Sigmoid colon (tissue), 7 donors: Measurements from ENCODE around the gene MOK. TPM values are rescaled to one million over a fixed set of nuclear protein-coding genes. Genes with fewer than 3 reads are reported as not detected.

ENCODE experiments used
- DNase-seq: peaks from one replicate; pipeline ENCODE4 v3.0.0-alpha.2; 2019
- H3K27ac ChIP-seq, 4 donors: fragments of 200-600 bp; sonication (generic); one replicate each; pipeline ENCODE4 v1.5.1; 2016 to 2019; ENCODE audit warnings: mild to moderate bottlenecking in 1 of 4
- H3K27me3 ChIP-seq, 3 donors: fragments of 200-600 bp; sonication (generic); one replicate each; pipeline ENCODE4 v1.5.1; 2019; ENCODE audit warnings: mild to moderate bottlenecking in 1 of 3
- H3K36me3 ChIP-seq, 4 donors: fragments of 200-600 bp; sonication (generic); one replicate each; pipeline ENCODE4 v1.5.1; 2016 to 2019
- H3K4me1 ChIP-seq, 4 donors: fragments of 200-600 bp; sonication (generic); one replicate each; pipeline ENCODE4 v1.5.1; 2017 to 2019
- H3K4me3 ChIP-seq, 4 donors: fragments of 200-600 bp; sonication (generic); one replicate each; pipeline ENCODE4 v1.5.1; 2017 to 2019; ENCODE audit warnings: mild to moderate bottlenecking in 2 of 4, moderate library complexity in 1 of 4
- H3K9me3 ChIP-seq, 4 donors: fragments of 200-600 bp in 3 of 4; sonication (generic) in 3 of 4; one replicate each; pipeline versions ENCODE4 v1.5.1 to v1.6.1; 2013 to 2019
- CTCF ChIP-seq, 4 experiments: fragments of 450-650 bp in 3 of 4; fragments of 200-600 bp in 1 of 4; IDR thresholded peaks; one replicate each; pipeline ENCODE4 v1.5.1; 2016 to 2019; ENCODE audit warnings: antibody characterized with exemption in 4 of 4, mild to moderate bottlenecking in 3 of 4, moderate library complexity in 2 of 4
- EP300 ChIP-seq, 4 donors: sonication (generic); formaldehyde crosslinking; IDR thresholded peaks; one replicate each; pipeline ENCODE4 v1.6.1; 2017; ENCODE audit warnings: antibody characterized with exemption in 4 of 4
- POLR2A ChIP-seq, 2 donors: fragments of 450-650 bp; IDR thresholded peaks; one replicate each; pipeline ENCODE4 v1.6.1; 2016; ENCODE audit warnings: antibody characterized with exemption in 2 of 2, mild to moderate bottlenecking in 2 of 2, moderate library complexity in 2 of 2
- POLR2AphosphoS5 ChIP-seq, 4 donors: sonication (generic); formaldehyde crosslinking; IDR thresholded peaks; one replicate each; pipeline ENCODE4 v1.6.1; 2017; ENCODE audit warnings: antibody characterized with exemption in 4 of 4
- WGBS, 2 donors: extraction: QIAGEN DNeasy Blood & Tissue Kit; methylation state at CpG; one replicate each; pipeline ENCODE4 v1.1.7; 2013; 5-methylcytosine and 5-hydroxymethylcytosine counted together
- intact Hi-C: fragments of 100-400 bp; cut with DNase I; formaldehyde crosslinking; loops from one replicate; pipeline ENCODE4 v1.15.1; 2023
- polyA plus RNA-seq, 3 donors: library from polyadenylated mRNA; stranded (reverse); fragments of 200-250 nt; gene quantifications; one replicate each; pipeline ENCODE4 v1.2.3, GENCODE V29; 2013
- total RNA-seq, 4 donors: library from RNA; depleted of rRNA; stranded (reverse); fragments of >200 nt; gene quantifications; one replicate each; pipeline ENCODE4 v1.1.0, GENCODE V29; 2016
- donor health status: healthy with polysubstance abuse.
- donor health status: Bipolar disorder and iron deficiency.
- donor health status: healthy.

MOK gene
- total and polyA plus RNA-seq, 7 donors, result 1.8 to 17.2 (median 9.4) TPM

GRCh38 chr14:102212356-102212755 is 92.6 kb downstream of the MOK start:
- DNase-seq, result peak; percentile 49
- no peak overlapping the region for H3K4me3 ChIP-seq
- H3K36me3 ChIP-seq, result peaks cover 0 to 31% (median 12%) of the 10 kb centered on the region in 4 donors
- peaks cover 0 to 25% (median 20%) of the 10 kb centered on the region in 4 donors for H3K4me1 ChIP-seq
- no peak for TF ChIP-seq CTCF (IDR thresholded peaks at IDR 0.05)
- TF ChIP-seq POLR2A (IDR thresholded peaks at IDR 0.05), result no peak
- no peak for TF ChIP-seq EP300 (IDR thresholded peaks at IDR 0.05)
- no peak for TF ChIP-seq POLR2AphosphoS5 (IDR thresholded peaks at IDR 0.05)
- H3K27me3 ChIP-seq, result no peaks in the 10 kb centered on the region
- H3K27ac ChIP-seq, result no peak overlapping the region
- intact Hi-C loops, result no loop called here
- H3K9me3 ChIP-seq, result no peaks in the 10 kb centered on the region
- WGBS, 2 donors, result 94 to 97% methylated on average over 8 of the region's 8 CpGs

GRCh38 chr14:102211240-102211639 is 93.7 kb downstream of the MOK start:
- TF ChIP-seq POLR2AphosphoS5 (IDR thresholded peaks at IDR 0.05), result no peak
- TF ChIP-seq POLR2A (IDR thresholded peaks at IDR 0.05), result no peak
- no peak for TF ChIP-seq CTCF (IDR thresholded peaks at IDR 0.05)
- TF ChIP-seq EP300 (IDR thresholded peaks at IDR 0.05), result no peak
- Histone ChIP-seq H3K4me1 (peaks cover 0 to 25% (median 20%) of the 10 kb centered on the region in 4 donors), H3K9me3 (no peaks in the 10 kb centered on the region), H3K27ac (no peak overlapping the region), H3K4me3 (no peak overlapping the region), H3K27me3 (no peaks in the 10 kb centered on the region), H3K36me3 (peaks cover 0 to 31% (median 12%) of the 10 kb centered on the region in 4 donors)
- peak; percentile 62 for DNase-seq
- WGBS, 2 donors, result 96 to 97% methylated on average over 12 of the region's 12 CpGs
- intact Hi-C loops, result no loop called here

GRCh38 chr14:102210421-102211042 is 94.4 kb downstream of the MOK start:
- no peak overlapping the region for H3K27ac ChIP-seq
- DNase-seq, result peak; percentile 32
- peaks cover 0 to 38% (median 13%) of the 10 kb centered on the region in 4 donors for H3K36me3 ChIP-seq
- no peaks in the 10 kb centered on the region for H3K27me3 ChIP-seq
- H3K9me3 ChIP-seq, result no peaks in the 10 kb centered on the region
- H3K4me3 ChIP-seq, result no peak overlapping the region
- intact Hi-C loops, result no loop called here
- WGBS, 2 donors, result 95% methylated on average over 25 of the region's 25 CpGs
- no peak for TF ChIP-seq CTCF (IDR thresholded peaks at IDR 0.05)
- TF ChIP-seq POLR2A (IDR thresholded peaks at IDR 0.05), result no peak
- TF ChIP-seq POLR2AphosphoS5 (IDR thresholded peaks at IDR 0.05), result no peak
- TF ChIP-seq EP300 (IDR thresholded peaks at IDR 0.05), result no peak
- peaks cover 0 to 19% (median 13%) of the 10 kb centered on the region in 4 donors for H3K4me1 ChIP-seq

GRCh38 chr14:102209224-102209966 is 95.6 kb downstream of the MOK start:
- peak; percentile 60 for DNase-seq
- WGBS, 2 donors, result 87 to 90% methylated on average over 19 of the region's 19 CpGs
- TF ChIP-seq POLR2AphosphoS5 (IDR thresholded peaks at IDR 0.05) (no peak), POLR2A (IDR thresholded peaks at IDR 0.05) (no peak), CTCF (IDR thresholded peaks at IDR 0.05) (peak in 1 of 4 experiments; percentile 13), EP300 (IDR thresholded peaks at IDR 0.05) (no peak)
- H3K9me3 ChIP-seq, result no peaks in the 10 kb centered on the region
- intact Hi-C loops, result no loop called here
- no peak overlapping the region for H3K4me3 ChIP-seq
- no peak overlapping the region for H3K27ac ChIP-seq
- H3K27me3 ChIP-seq, result no peaks in the 10 kb centered on the region
- peaks cover 0 to 50% (median 15%) of the 10 kb centered on the region in 4 donors for H3K36me3 ChIP-seq
- H3K4me1 ChIP-seq, result peaks cover 0 to 7% (median 4%) of the 10 kb centered on the region in 4 donors
